ENCODE results near the gene EPB41L2.
"Not testable (repeated sequence)": the region's sequence is repeated elsewhere in the genome, so short reads cannot be mapped to it uniquely, and the experiment has no call there.

EPB41L2 gene

GRCh38 chr6:130942752-130943151 is 120.3 kb downstream of the EPB41L2 start:
- H3K9me3 ChIP-seq (ENCODE audit: control insufficient read depth in 2 of 2, low read length in 2 of 2); H3K4me3 ChIP-seq (ENCODE audit: low read length in 2 of 2); H3K36me3 ChIP-seq (ENCODE audit: control insufficient read depth in 2 of 2, insufficient read depth in 2 of 2, low read length in 2 of 2); H3K27ac ChIP-seq (ENCODE audit: low read depth in 2 of 2, low read length in 2 of 2); H3K27me3 ChIP-seq (ENCODE audit: control insufficient read depth in 2 of 2, insufficient read depth in 2 of 2, low read length in 2 of 2); H3K9ac ChIP-seq (ENCODE audit: low read depth in 1 of 2, low read length in 2 of 2): not testable (repeated sequence)
- H3K4me1 ChIP-seq (ENCODE audit: control insufficient read depth in 2 of 2, insufficient read depth in 2 of 2, low read length in 2 of 2), result peaks cover 9 to 12% of the 10 kb centered on the region in 2 donors

- no peaks in the 10 kb centered on the region for H3K9me3 ChIP-seq (ENCODE audit: control insufficient read depth in 2 of 2, low read length in 2 of 2)
- no peak overlapping the region for H3K9ac ChIP-seq (ENCODE audit: low read depth in 1 of 2, low read length in 2 of 2)
- H3K36me3 ChIP-seq (ENCODE audit: control insufficient read depth in 2 of 2, insufficient read depth in 2 of 2, low read length in 2 of 2), result no peaks in the 10 kb centered on the region
- no peak overlapping the region for H3K27ac ChIP-seq (ENCODE audit: low read depth in 2 of 2, low read length in 2 of 2)
- no peak overlapping the region for H3K4me3 ChIP-seq (ENCODE audit: low read length in 2 of 2)
- no peaks in the 10 kb centered on the region for H3K27me3 ChIP-seq (ENCODE audit: control insufficient read depth in 2 of 2, insufficient read depth in 2 of 2, low read length in 2 of 2)
- peaks cover 0 to 8% of the 10 kb centered on the region in 2 donors for H3K4me1 ChIP-seq (ENCODE audit: control insufficient read depth in 2 of 2, insufficient read depth in 2 of 2, low read length in 2 of 2)
Observed at GRCh38 chr6:130937942-130938604, 125.0 kb downstream of the EPB41L2 start.

- H3K4me1 ChIP-seq (ENCODE audit: control insufficient read depth in 2 of 2, insufficient read depth in 2 of 2, low read length in 2 of 2), result peaks cover 0 to 8% of the 10 kb centered on the region in 2 donors
- H3K9ac ChIP-seq (ENCODE audit: low read depth in 1 of 2, low read length in 2 of 2), result no peak overlapping the region
- H3K4me3 ChIP-seq (ENCODE audit: low read length in 2 of 2), result no peak overlapping the region
- no peaks in the 10 kb centered on the region for H3K27me3 ChIP-seq (ENCODE audit: control insufficient read depth in 2 of 2, insufficient read depth in 2 of 2, low read length in 2 of 2)
- no peak overlapping the region for H3K27ac ChIP-seq (ENCODE audit: low read depth in 2 of 2, low read length in 2 of 2)
- no peaks in the 10 kb centered on the region for H3K36me3 ChIP-seq (ENCODE audit: control insufficient read depth in 2 of 2, insufficient read depth in 2 of 2, low read length in 2 of 2)
- no peaks in the 10 kb centered on the region for H3K9me3 ChIP-seq (ENCODE audit: control insufficient read depth in 2 of 2, low read length in 2 of 2)
Observed at GRCh38 chr6:130936933-130937332, 126.1 kb downstream of the EPB41L2 start.

- no peak overlapping the region for H3K9ac ChIP-seq (ENCODE audit: low read depth in 1 of 2, low read length in 2 of 2)
- no peak overlapping the region for H3K4me3 ChIP-seq (ENCODE audit: low read length in 2 of 2)
- H3K9me3 ChIP-seq (ENCODE audit: control insufficient read depth in 2 of 2, low read length in 2 of 2), result no peaks in the 10 kb centered on the region
- no peaks in the 10 kb centered on the region for H3K36me3 ChIP-seq (ENCODE audit: control insufficient read depth in 2 of 2, insufficient read depth in 2 of 2, low read length in 2 of 2)
- H3K27me3 ChIP-seq (ENCODE audit: control insufficient read depth in 2 of 2, insufficient read depth in 2 of 2, low read length in 2 of 2), result no peaks in the 10 kb centered on the region
- H3K4me1 ChIP-seq (ENCODE audit: control insufficient read depth in 2 of 2, insufficient read depth in 2 of 2, low read length in 2 of 2), result peaks cover 0 to 8% of the 10 kb centered on the region in 2 donors
- no peak overlapping the region for H3K27ac ChIP-seq (ENCODE audit: low read depth in 2 of 2, low read length in 2 of 2)
Observed at GRCh38 chr6:130935978-130936377, 127.1 kb downstream of the EPB41L2 start.

GRCh38 chr6:130934848-130935585 is 128.0 kb downstream of the EPB41L2 start:
- H3K27me3 ChIP-seq (ENCODE audit: control insufficient read depth in 2 of 2, insufficient read depth in 2 of 2, low read length in 2 of 2), result no peaks in the 10 kb centered on the region
- H3K27ac ChIP-seq (ENCODE audit: low read depth in 2 of 2, low read length in 2 of 2), result no peak overlapping the region
- no peaks in the 10 kb centered on the region for H3K36me3 ChIP-seq (ENCODE audit: control insufficient read depth in 2 of 2, insufficient read depth in 2 of 2, low read length in 2 of 2)
- H3K9ac ChIP-seq (ENCODE audit: low read depth in 1 of 2, low read length in 2 of 2), result no peak overlapping the region
- no peaks in the 10 kb centered on the region for H3K9me3 ChIP-seq (ENCODE audit: control insufficient read depth in 2 of 2, low read length in 2 of 2)
- H3K4me1 ChIP-seq (ENCODE audit: control insufficient read depth in 2 of 2, insufficient read depth in 2 of 2, low read length in 2 of 2), result peaks cover 0 to 8% of the 10 kb centered on the region in 2 donors
- H3K4me3 ChIP-seq (ENCODE audit: low read length in 2 of 2), result no peak overlapping the region

GRCh38 chr6:130933712-130934200 is 129.3 kb downstream of the EPB41L2 start:
- Histone ChIP-seq H3K4me1 (ENCODE audit: control insufficient read depth in 2 of 2, insufficient read depth in 2 of 2, low read length in 2 of 2) (peaks cover 0 to 8% of the 10 kb centered on the region in 2 donors), H3K9me3 (ENCODE audit: control insufficient read depth in 2 of 2, low read length in 2 of 2) (no peaks in the 10 kb centered on the region), H3K9ac (ENCODE audit: low read depth in 1 of 2, low read length in 2 of 2) (no peak overlapping the region), H3K27ac (ENCODE audit: low read depth in 2 of 2, low read length in 2 of 2) (no peak overlapping the region), H3K27me3 (ENCODE audit: control insufficient read depth in 2 of 2, insufficient read depth in 2 of 2, low read length in 2 of 2) (no peaks in the 10 kb centered on the region), H3K4me3 (ENCODE audit: low read length in 2 of 2) (no peak overlapping the region), H3K36me3 (ENCODE audit: control insufficient read depth in 2 of 2, insufficient read depth in 2 of 2, low read length in 2 of 2) (no peaks in the 10 kb centered on the region)

- Histone ChIP-seq H3K4me3 (ENCODE audit: low read length in 2 of 2) (no peak overlapping the region), H3K27ac (ENCODE audit: low read depth in 2 of 2, low read length in 2 of 2) (peak overlapping the region in 1 of 2 donors; percentile 15), H3K9ac (ENCODE audit: low read depth in 1 of 2, low read length in 2 of 2) (no peak overlapping the region), H3K4me1 (ENCODE audit: control insufficient read depth in 2 of 2, insufficient read depth in 2 of 2, low read length in 2 of 2) (peaks cover 0 to 8% of the 10 kb centered on the region in 2 donors), H3K27me3 (ENCODE audit: control insufficient read depth in 2 of 2, insufficient read depth in 2 of 2, low read length in 2 of 2) (no peaks in the 10 kb centered on the region), H3K36me3 (ENCODE audit: control insufficient read depth in 2 of 2, insufficient read depth in 2 of 2, low read length in 2 of 2) (no peaks in the 10 kb centered on the region), H3K9me3 (ENCODE audit: control insufficient read depth in 2 of 2, low read length in 2 of 2) (no peaks in the 10 kb centered on the region)
Observed at GRCh38 chr6:130932921-130933320, 130.1 kb downstream of the EPB41L2 start.

GRCh38 chr6:130932438-130932837 is 130.6 kb downstream of the EPB41L2 start:
- Histone ChIP-seq H3K27ac (ENCODE audit: low read depth in 2 of 2, low read length in 2 of 2) (no peak overlapping the region), H3K9ac (ENCODE audit: low read depth in 1 of 2, low read length in 2 of 2) (no peak overlapping the region)

GRCh38 chr6:130931683-130932082 is 131.4 kb downstream of the EPB41L2 start:
- H3K9ac ChIP-seq (ENCODE audit: low read depth in 1 of 2, low read length in 2 of 2), result no peak overlapping the region
- no peak overlapping the region for H3K27ac ChIP-seq (ENCODE audit: low read depth in 2 of 2, low read length in 2 of 2)
- H3K4me1 ChIP-seq (ENCODE audit: control insufficient read depth in 2 of 2, insufficient read depth in 2 of 2, low read length in 2 of 2), result peaks cover 0 to 8% of the 10 kb centered on the region in 2 donors
- no peak overlapping the region for H3K4me3 ChIP-seq (ENCODE audit: low read length in 2 of 2)
- no peaks in the 10 kb centered on the region for H3K36me3 ChIP-seq (ENCODE audit: control insufficient read depth in 2 of 2, insufficient read depth in 2 of 2, low read length in 2 of 2)
- H3K27me3 ChIP-seq (ENCODE audit: control insufficient read depth in 2 of 2, insufficient read depth in 2 of 2, low read length in 2 of 2), result no peaks in the 10 kb centered on the region
- H3K9me3 ChIP-seq (ENCODE audit: control insufficient read depth in 2 of 2, low read length in 2 of 2), result no peaks in the 10 kb centered on the region

More at GRCh38 chr6:130932438-130932837, 130.6 kb downstream of the EPB41L2 start:
- Histone ChIP-seq H3K36me3 (ENCODE audit: control insufficient read depth in 2 of 2, insufficient read depth in 2 of 2, low read length in 2 of 2) (no peaks in the 10 kb centered on the region), H3K9me3 (ENCODE audit: control insufficient read depth in 2 of 2, low read length in 2 of 2) (no peaks in the 10 kb centered on the region), H3K4me3 (ENCODE audit: low read length in 2 of 2) (no peak overlapping the region), H3K27me3 (ENCODE audit: control insufficient read depth in 2 of 2, insufficient read depth in 2 of 2, low read length in 2 of 2) (no peaks in the 10 kb centered on the region), H3K4me1 (ENCODE audit: control insufficient read depth in 2 of 2, insufficient read depth in 2 of 2, low read length in 2 of 2) (peaks cover 0 to 8% of the 10 kb centered on the region in 2 donors)

GRCh38 chr6:130929036-130929678 is 133.9 kb downstream of the EPB41L2 start:
- peaks cover 0 to 4% of the 10 kb centered on the region in 2 donors for H3K36me3 ChIP-seq (ENCODE audit: control insufficient read depth in 2 of 2, insufficient read depth in 2 of 2, low read length in 2 of 2)
- no peak overlapping the region for H3K27ac ChIP-seq (ENCODE audit: low read depth in 2 of 2, low read length in 2 of 2)
- H3K9ac ChIP-seq (ENCODE audit: low read depth in 1 of 2, low read length in 2 of 2), result no peak overlapping the region
- no peaks in the 10 kb centered on the region for H3K27me3 ChIP-seq (ENCODE audit: control insufficient read depth in 2 of 2, insufficient read depth in 2 of 2, low read length in 2 of 2)
- no peaks in the 10 kb centered on the region for H3K9me3 ChIP-seq (ENCODE audit: control insufficient read depth in 2 of 2, low read length in 2 of 2)
- H3K4me3 ChIP-seq (ENCODE audit: low read length in 2 of 2), result no peak overlapping the region
- H3K4me1 ChIP-seq (ENCODE audit: control insufficient read depth in 2 of 2, insufficient read depth in 2 of 2, low read length in 2 of 2), result peaks cover 0 to 4% of the 10 kb centered on the region in 2 donors

All from mucosa of rectum (tissue), 2 donors.